Measurements from ENCODE around the gene ALS2CL. TPM values are rescaled to one million over a fixed set of nuclear protein-coding genes. Genes with fewer than 3 reads are reported as not detected.

Gene ALS2CL
- total RNA-seq, 1 donor from 2014 or later, result 21.0 TPM

DNA sequence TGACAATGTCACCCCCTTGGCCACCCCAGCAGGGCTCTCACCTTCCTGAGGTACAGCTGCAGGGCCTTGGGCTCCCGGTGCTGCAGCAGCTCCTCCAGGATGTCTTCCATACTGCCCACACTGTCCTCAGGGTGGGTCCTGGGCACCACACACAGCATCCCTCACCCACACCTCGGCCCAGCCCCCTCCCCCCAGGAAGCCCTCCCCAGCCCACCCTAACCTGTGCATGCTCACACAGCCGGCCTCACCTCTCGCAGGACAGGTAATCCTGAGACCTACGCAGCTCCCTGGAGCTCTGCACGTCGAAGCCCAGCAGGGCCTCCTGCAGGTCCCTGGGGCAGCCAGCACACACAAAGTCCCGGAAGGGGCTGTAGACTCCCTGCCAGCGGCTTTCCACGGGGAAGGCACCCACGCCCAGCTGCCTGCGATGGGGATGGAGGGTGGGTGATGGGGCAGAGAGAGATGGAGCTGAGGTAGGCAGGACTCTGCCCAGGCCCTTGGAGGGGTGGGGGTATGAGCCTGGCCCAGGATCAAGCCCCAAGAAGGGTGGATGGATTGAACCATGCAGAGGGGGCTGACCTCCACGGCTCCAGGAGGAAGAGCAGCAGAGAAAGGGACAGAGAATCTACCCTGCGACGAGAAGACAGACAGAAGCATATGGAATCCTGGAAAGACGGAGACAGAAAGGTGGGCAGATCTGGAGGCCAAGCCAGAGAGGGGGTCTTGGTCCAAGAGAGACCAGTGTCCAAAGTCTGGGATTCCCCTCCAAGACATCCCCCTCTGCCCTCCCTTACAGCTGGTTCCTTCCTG lies 16.7 kb downstream of the ALS2CL start:
- no peak for DNase-seq

GRCh38 chr3:46675843-46676567 lies 17.5 kb downstream of the ALS2CL start:
- DNase-seq, result no peak

- no peak for DNase-seq
These were observed 18.1 kb downstream of the ALS2CL start for GRCh38 chr3:46675426-46675825.

GRCh38 chr3:46674031-46674845 lies 19.2 kb downstream of the ALS2CL start:
- no peak for DNase-seq

GRCh38 chr3:46673151-46674030 lies 20.1 kb downstream of the ALS2CL start:
- DNase-seq, result no peak

- no peak for DNase-seq
These were observed 21.2 kb downstream of the ALS2CL start for GRCh38 chr3:46672349-46672695.

DNA sequence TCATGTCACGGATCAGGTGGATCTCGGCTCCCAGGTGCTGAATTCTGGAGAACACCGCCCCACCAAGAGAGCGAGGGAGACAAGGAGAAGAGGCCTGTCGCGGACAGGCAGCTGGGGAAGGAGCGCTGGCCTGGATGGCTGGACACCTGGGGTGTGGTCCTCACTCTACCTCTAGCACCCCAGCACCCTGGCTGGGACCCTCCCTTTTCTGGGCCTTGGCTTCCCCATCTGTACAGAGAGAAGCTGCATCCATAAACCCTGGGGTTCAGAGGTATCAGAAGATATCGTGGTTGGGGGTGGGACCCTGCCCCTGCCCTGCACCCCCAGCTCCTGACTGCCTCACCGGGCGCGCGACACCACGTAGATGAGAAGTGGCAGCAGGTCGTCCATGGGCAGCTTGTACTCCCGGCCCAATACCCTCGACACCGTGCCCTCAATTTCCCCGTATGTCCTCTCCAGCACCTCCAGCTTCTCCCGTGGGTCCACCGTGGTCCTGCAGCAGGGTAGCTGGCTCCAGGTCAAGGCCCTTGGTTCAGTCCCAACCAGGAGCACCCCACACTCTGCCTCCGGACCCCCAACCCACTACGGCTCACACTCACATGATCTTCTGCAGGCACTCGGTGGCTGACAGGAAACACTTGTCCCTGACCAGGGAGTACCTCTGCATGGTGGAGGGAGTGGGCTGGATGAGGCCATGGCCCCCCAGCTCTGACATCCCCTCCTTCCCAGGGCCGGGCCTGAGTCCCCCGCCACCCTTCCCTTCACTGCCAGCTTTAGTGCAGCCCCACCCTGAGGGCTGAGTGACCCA lies 21.7 kb downstream of the ALS2CL start:
- DNase-seq, result no peak

DNA sequence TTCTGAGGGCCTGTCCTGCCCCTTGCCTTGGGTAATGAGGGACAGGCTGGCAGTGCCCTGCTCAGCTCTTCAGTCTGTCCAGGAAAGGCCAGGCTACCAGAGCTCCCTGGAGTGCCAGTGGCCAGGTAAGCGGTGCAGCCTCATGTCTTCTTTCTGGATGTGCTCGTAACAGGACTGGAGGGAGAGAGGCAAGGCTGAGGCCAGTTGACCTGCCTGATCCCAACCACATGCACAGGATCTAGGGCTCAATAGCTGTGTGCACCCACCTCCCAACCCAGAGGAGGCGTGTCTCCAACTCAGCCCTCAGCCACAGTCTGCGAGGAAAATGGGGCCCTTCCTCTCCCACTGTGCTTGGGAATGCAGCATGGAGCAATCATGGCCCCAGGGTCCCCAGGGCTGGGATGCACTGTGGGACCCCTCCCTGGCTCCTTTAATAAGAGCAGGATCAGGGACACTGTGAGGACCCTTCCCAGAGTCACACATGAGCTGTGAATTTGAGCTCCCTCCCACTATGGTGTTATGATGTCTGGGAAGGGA lies 22.5 kb downstream of the ALS2CL start:
- DNase-seq, result no peak

DNA sequence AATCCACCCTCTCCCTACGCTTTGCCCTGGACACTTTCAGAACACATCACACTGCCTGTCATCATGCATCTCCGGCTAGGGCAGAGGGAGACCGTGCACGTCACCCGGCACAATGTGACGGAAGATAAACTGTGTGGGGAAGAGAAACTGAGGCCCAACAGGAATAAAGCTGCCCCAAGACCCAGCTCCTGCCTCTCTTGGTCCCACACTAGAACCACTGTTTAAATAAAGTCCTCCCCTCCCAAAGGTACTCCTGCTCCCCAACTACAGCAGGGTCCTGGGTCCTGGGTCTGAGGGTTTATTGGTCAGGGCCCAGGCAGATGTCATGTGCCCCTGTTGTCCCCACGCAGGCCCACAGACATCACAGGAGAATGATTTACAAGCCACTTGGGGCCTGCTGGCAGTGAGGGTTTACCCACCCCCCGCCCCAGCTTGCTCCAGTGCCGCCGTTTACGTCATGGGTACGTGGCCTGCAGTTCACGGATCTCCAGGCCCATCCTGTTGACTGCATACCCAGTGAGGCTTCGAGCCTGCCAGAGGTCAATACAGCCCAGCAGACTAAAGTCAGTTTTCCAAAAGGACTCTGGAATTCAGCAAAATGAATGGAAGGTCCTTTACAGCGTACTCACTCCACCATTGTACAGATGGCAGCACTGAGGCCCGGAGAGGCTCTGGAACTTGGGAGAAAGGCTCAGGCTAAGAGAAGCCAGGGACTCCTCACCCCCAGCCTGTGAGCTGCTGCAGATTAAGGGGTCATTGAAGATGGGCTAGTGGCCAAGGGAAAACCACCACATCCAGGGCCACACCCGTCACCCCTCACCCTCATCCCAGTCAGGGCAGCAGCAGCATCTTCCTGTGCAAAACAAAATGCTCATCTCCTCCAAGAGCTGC lies 23.2 kb downstream of the ALS2CL start:
- no peak for DNase-seq

- no peak for DNase-seq
These were observed 24.1 kb downstream of the ALS2CL start for GRCh38 chr3:46669191-46669999.

DNA sequence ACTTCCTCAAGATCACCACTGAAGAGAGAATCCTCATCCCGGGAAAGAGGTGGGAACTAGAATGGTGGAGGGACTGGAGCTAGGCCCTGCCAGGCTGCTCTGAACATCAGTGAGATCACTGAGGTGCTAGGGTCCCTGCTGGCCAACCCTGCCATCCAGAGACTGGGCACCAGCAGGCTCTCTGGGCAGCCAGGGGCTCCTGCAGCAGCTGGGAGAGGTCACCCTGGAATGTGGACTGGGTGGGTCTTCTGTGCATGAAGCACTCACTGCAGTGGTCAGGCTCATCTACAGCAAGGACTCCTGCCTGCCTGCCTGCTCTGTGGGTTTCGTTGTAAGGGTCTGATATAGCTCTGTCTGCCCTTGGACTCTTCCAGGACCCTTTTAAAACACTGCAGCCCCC lies 24.9 kb downstream of the ALS2CL start:
- DNase-seq, result no peak

GRCh38 chr3:46668116-46668515 lies 25.4 kb downstream of the ALS2CL start:
- no peak for DNase-seq

- DNase-seq, result no peak
These were observed 25.8 kb downstream of the ALS2CL start for GRCh38 chr3:46667657-46668056.

- no peak for DNase-seq
These were observed 26.3 kb downstream of the ALS2CL start for GRCh38 chr3:46667061-46667621.

DNA sequence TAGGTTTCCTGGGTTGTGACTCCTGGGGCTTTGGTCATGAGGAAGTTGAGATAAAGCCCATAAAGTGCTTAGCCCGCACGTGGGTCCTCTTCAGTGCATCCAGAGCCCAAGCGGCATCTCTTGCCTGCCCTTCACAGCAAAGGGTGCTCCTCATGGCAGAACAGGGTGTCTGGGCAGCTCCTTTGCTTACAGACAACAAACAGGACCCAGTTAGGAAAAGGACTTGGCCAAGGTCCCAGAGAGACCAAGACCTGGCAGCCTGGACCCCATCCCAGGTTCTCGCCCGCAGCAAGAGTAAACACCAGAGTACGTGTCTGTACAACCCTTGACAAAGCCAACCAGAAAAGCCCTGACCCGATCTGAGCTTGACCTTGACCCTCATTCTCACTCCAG lies 27.0 kb downstream of the ALS2CL start:
- no peak for DNase-seq

DNA sequence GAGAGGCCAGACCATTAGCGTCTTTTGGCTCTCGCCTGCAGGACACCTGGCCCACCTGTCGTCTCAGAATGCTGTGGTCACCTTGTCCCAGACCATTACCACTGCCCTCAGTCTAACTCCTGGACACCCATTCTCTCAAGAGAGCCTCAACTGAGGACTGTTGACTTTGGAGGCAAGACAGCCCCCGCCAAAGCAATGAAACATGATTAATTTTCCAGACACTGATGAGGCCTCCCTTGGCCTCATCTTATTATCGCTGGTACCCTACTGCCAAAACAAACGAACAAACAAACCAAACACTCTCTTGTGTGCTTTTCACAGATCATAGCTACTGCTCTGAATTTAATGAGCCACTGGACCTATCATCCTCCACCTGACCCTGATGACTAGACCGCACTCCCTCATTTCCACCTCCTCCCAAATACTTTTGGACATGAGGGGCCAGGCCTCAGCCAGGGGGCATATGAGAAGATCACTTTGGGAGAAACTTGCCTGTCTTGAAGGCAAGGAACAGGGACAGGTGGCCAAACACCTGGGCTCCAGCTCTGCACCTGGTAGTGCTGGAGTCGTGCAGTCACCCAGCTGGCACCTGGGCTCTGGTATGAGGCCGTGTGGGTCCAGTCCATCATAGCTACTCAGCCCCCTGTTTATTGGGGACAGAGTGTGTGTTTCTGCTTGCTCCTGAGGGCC lies 27.6 kb downstream of the ALS2CL start:
- no peak for DNase-seq

- DNase-seq, result no peak
These were observed 28.3 kb downstream of the ALS2CL start for GRCh38 chr3:46664971-46665762.

Measured in skin of body (tissue), 2 donors.